Stimulated activated CD8-positive, alpha-beta memory T cell treated with anti-CD3 and anti-CD28 coated beads, Interleukin-12 subunit alpha, Interleukin-12 subunit beta, amount 100 ng/mL, for 24 hours (primary cell): Measurements from ENCODE around the gene OR2G6.
"Not testable (repeated sequence)": the region's sequence is repeated elsewhere in the genome, so short reads cannot be mapped to it uniquely, and the experiment has no call there.

Experiments
- DNase-seq: peaks from one replicate; pipeline ENCODE4 v3.0.0-alpha.2; 2020; ENCODE audit errors: extremely low read depth

Gene OR2G6

GRCh38 chr1:248574657-248575056 lies 66.8 kb downstream of the OR2G6 start, which contains the start of gene OR2T34:
OR2T34 (minus strand) TSS chr1:248574757; CDS start chr1:248574757, 0 bp downstream.
- DNase-seq: not testable (repeated sequence)

- no peak for DNase-seq
These were observed 68.5 kb downstream of the OR2G6 start for GRCh38 chr1:248576260-248576980.
